ENCODE data around the gene USP25.

The USP25 gene

DNA sequence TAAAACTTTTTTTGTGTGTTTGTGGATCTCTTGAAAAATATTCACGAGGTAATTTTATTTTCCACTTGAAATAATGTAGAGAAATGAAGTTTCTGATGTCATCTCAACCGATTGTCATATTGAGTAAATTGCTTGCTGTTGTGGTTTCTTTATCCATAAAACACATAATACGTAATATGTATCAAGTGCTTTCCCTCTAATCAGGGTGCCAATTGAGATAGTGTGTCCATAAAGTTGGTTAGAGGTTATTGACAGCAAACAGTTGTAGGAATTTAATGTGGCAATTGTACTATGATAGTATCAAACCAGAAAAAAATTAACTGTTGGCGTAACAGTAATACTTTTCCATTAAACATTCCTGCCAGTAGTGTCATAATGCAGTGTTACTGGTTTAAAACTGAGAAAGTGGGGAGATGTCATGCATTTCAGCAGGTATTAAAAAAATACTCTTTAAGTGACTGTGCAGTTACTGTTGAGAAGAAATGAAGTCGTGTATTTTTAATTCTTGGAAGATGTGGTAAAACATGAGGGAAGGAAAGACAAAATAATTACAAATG, 38.3 kb downstream of the USP25 start:
- TF ChIP-seq, protein P1, sequence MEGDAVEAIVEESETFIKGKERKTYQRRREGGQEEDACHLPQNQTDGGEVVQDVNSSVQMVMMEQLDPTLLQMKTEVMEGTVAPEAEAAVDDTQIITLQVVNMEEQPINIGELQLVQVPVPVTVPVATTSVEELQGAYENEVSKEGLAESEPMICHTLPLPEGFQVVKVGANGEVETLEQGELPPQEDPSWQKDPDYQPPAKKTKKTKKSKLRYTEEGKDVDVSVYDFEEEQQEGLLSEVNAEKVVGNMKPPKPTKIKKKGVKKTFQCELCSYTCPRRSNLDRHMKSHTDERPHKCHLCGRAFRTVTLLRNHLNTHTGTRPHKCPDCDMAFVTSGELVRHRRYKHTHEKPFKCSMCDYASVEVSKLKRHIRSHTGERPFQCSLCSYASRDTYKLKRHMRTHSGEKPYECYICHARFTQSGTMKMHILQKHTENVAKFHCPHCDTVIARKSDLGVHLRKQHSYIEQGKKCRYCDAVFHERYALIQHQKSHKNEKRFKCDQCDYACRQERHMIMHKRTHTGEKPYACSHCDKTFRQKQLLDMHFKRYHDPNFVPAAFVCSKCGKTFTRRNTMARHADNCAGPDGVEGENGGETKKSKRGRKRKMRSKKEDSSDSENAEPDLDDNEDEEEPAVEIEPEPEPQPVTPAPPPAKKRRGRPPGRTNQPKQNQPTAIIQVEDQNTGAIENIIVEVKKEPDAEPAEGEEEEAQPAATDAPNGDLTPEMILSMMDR (IDR thresholded peaks at IDR 0.05; ENCODE audit: low read depth, low read length) = no peak
- Histone ChIP-seq H3K27me3 (ENCODE audit: insufficient read depth, low read depth, severe bottlenecking) (no peaks in the 10 kb centered on the region), H3K36me3 (no peaks in the 10 kb centered on the region), H3K9me3 (ENCODE audit: severe bottlenecking) (no peaks in the 10 kb centered on the region), H3K4me3 (ENCODE audit: low read depth, low read length) (no peak overlapping the region), H3K27ac (no peak overlapping the region)
- DNase-seq = no peak

DNA sequence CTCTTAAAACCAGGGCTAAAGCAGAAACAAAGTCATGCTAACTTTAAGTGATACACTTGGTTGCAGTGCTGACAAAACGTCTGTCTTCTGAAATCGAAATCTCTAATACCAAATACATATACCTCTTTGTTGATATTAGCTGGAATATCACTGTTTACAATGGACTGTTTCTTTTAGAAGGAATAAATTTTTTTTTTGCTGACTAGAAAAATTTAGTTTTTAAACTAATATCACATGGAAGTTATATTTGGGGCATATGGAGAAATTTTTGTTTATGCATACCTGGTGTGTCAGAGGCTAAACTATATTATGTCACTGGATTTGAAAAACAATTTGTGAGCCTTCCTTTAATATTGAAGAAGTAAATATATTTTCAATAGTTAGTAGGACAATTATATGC, 39.1 kb downstream of the USP25 start:
- Histone ChIP-seq H3K27me3 (ENCODE audit: insufficient read depth, low read depth, severe bottlenecking) (no peaks in the 10 kb centered on the region), H3K9me3 (ENCODE audit: severe bottlenecking) (no peaks in the 10 kb centered on the region), H3K4me3 (ENCODE audit: low read depth, low read length) (no peak overlapping the region), H3K36me3 (no peaks in the 10 kb centered on the region), H3K27ac (no peak overlapping the region)
- no peak for DNase-seq
- TF ChIP-seq, protein P1 (IDR thresholded peaks at IDR 0.05; ENCODE audit: low read depth, low read length) = no peak

DNA sequence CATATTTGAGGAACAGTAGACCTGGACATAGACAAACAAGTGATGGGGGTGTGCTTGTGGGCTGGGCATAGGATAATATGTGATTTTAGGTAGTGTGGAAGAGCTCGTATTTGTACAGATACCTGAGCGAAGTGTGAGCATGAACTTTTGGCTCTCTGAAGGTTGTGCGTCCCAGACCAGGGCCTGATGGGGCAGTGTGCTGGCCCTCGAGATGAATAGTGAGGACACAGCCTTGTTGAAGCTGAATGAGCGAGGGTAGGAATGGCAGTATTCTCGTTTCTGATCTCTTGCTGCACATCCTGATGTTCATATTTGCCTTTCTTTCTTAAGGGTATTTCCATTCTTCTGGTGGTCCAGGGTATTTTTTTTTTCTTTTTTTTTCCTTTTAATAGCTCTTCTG, 41.5 kb downstream of the USP25 start:
- TF ChIP-seq, protein P1 (IDR thresholded peaks at IDR 0.05; ENCODE audit: low read depth, low read length) = no peak
- Histone ChIP-seq H3K4me3 (ENCODE audit: low read depth, low read length) (no peak overlapping the region), H3K27me3 (ENCODE audit: insufficient read depth, low read depth, severe bottlenecking) (no peaks in the 10 kb centered on the region), H3K27ac (no peak overlapping the region), H3K36me3 (no peaks in the 10 kb centered on the region), H3K9me3 (ENCODE audit: severe bottlenecking) (no peaks in the 10 kb centered on the region)
- DNase-seq = no peak

DNA sequence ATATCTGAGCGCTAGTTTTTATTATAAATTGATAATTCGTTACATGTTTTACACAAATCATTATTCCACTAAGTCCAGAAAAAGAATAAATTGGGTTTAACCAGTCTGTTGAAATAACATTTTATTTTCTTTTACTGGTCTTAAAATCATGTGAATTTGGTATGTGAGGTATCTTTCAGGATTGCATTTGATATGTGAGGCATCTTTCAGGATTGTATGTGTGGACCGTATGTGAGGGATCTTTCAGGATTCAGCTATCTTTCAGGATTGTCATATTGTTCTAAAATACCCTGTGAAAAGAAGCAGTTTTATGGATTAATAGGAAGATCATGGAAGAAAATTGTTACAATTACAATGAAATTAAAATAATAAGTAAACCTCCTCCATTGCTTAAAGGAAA, 42.9 kb downstream of the USP25 start:
- DNase-seq = no peak
- H3K4me3 ChIP-seq (ENCODE audit: low read depth, low read length) = no peak overlapping the region
- TF ChIP-seq, protein P1 (IDR thresholded peaks at IDR 0.05; ENCODE audit: low read depth, low read length) = no peak
- H3K27ac ChIP-seq = no peak overlapping the region
- no peaks in the 10 kb centered on the region for H3K36me3 ChIP-seq
- H3K9me3 ChIP-seq (ENCODE audit: severe bottlenecking) = no peaks in the 10 kb centered on the region
- H3K27me3 ChIP-seq (ENCODE audit: insufficient read depth, low read depth, severe bottlenecking) = no peaks in the 10 kb centered on the region

- H3K36me3 ChIP-seq = no peaks in the 10 kb centered on the region
- H3K27me3 ChIP-seq (ENCODE audit: insufficient read depth, low read depth, severe bottlenecking) = no peaks in the 10 kb centered on the region
- no peaks in the 10 kb centered on the region for H3K9me3 ChIP-seq (ENCODE audit: severe bottlenecking)
- H3K4me3 ChIP-seq (ENCODE audit: low read depth, low read length) = no peak overlapping the region
- H3K27ac ChIP-seq = no peak overlapping the region
- TF ChIP-seq, protein P1 (IDR thresholded peaks at IDR 0.05; ENCODE audit: low read depth, low read length) = no peak
- no peak for DNase-seq
These were observed 44.8 kb downstream of the USP25 start for GRCh38 chr21:15774590-15774989.

- H3K27me3 ChIP-seq (ENCODE audit: insufficient read depth, low read depth, severe bottlenecking) = no peaks in the 10 kb centered on the region
- no peak overlapping the region for H3K27ac ChIP-seq
- no peaks in the 10 kb centered on the region for H3K9me3 ChIP-seq (ENCODE audit: severe bottlenecking)
- TF ChIP-seq, protein P1 (IDR thresholded peaks at IDR 0.05; ENCODE audit: low read depth, low read length) = no peak
- H3K4me3 ChIP-seq (ENCODE audit: low read depth, low read length) = no peak overlapping the region
- no peaks in the 10 kb centered on the region for H3K36me3 ChIP-seq
- DNase-seq = no peak
These were observed 45.5 kb downstream of the USP25 start for GRCh38 chr21:15775291-15775690.

Data from WERI-Rb-1 (cell line).